IgD-negative memory B cell (primary cell): Measurements from ENCODE around the gene GEMIN4. TPM values are rescaled to one million over a fixed set of nuclear protein-coding genes. Genes with fewer than 3 reads are reported as not detected.
A peak's percentile ranks its signal among the peaks of the same experiment; 100 is the strongest.
"Not testable (repeated sequence)": the region's sequence is repeated elsewhere in the genome, so short reads cannot be mapped to it uniquely, and the experiment has no call there.

ENCODE experiments used
- H3K27ac Mint-ChIP-seq, 3 donors: one replicate each; pipeline ENCODE4 v1.8.0; 2020 to 2022; ENCODE audit warnings: mild to moderate bottlenecking in 3 of 3, mixed read lengths in 3 of 3, moderate library complexity in 1 of 3
- H3K27me3 Mint-ChIP-seq: one replicate; pipeline ENCODE4 v1.8.0; 2021; ENCODE audit warnings: mixed read lengths
- H3K36me3 Mint-ChIP-seq: one replicate; pipeline ENCODE4 v1.8.0; 2020; ENCODE audit warnings: mild to moderate bottlenecking, mixed read lengths
- H3K4me1 Mint-ChIP-seq, 3 donors: one replicate each; pipeline ENCODE4 v1.8.0; 2020 to 2022; ENCODE audit warnings: mixed read lengths in 3 of 3, mild to moderate bottlenecking in 1 of 3
- H3K4me3 Mint-ChIP-seq, 4 donors: one replicate each; pipeline ENCODE4 v1.8.0; 2020 to 2022; ENCODE audit warnings: mild to moderate bottlenecking in 4 of 4, mixed read lengths in 4 of 4, moderate library complexity in 3 of 4
- H3K9me3 Mint-ChIP-seq, 3 donors: one replicate each; pipeline ENCODE4 v1.8.0; 2020 to 2021; ENCODE audit warnings: mixed read lengths in 3 of 3, mild to moderate bottlenecking in 1 of 3
- polyA plus RNA-seq: library from polyadenylated mRNA; unstranded; fragments of 300-500 nt; fragmentation: Illumina TruSeq; gene quantifications from one replicate; pipeline ENCODE4 v1.2.3, GENCODE V29; 2021

GEMIN4 gene
- 27.4 TPM for polyA plus RNA-seq

DNA sequence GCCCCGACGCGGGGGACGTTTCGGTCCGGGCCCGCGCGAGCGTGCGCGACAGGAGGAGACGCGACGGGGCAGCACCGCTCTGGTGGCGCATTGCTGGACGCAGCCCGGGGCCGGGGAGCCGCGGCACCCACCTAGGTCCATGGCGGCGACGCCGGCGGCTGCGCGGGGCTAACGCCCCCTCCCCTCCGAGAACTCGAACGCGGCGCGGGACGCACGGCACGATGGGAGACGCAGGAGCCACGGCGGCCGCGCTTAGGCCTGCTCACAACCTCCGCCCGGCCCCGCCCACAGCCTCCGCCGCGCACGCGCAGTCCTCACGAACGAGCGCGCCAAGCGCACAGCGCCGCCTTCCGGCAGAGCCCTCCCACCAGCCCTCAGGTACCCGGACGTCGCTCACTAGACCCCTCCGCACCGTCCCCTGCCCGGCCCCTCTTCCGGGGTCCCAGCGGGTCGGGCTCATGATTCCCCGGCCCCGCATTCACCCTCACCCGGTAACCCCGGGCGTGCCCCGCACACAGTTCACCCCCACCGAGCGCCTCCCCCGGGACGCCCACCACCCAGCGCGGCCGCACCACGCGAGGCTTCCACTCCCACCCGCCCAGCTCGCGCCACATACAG is at the start of gene GEMIN4:
Gene GEMIN4 (minus strand): TSS at position 263 of the 618 bp plus-strand sequence. CDS start 122 bp downstream, at position 141.
- H3K27me3 Mint-ChIP-seq: no peaks in the 10 kb centered on the region
- no peaks in the 10 kb centered on the region for H3K36me3 Mint-ChIP-seq

DNA sequence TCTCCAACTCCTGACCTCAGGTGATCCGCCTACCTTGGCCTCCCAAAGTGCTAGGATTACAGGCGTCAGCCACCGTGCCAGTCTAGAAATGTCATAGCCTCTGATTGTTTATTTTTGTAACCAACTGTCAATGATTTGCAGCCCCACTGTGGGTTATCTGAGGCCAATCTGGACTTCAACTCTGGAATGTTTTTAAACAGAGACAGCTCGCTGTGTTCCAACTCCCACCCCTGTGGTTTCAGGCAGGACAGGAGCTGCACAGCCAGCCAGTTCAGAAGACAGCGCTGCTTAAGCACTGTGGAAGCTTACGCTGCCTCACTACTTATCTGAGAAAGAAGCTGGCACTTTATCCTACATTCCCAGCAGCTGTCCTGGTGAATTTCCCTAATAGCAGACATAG is 49.6 kb upstream of the GEMIN4 start:
- H3K4me1 Mint-ChIP-seq: peaks cover 0 to 1% (median 0%) of the 10 kb centered on the region in 3 donors
- H3K36me3 Mint-ChIP-seq: no peaks in the 10 kb centered on the region
- H3K27me3 Mint-ChIP-seq: no peaks in the 10 kb centered on the region
- H3K9me3 Mint-ChIP-seq: no peaks in the 10 kb centered on the region
- H3K27ac Mint-ChIP-seq: peak overlapping the region in 1 of 3 donors; percentile 50
- no peak overlapping the region for H3K4me3 Mint-ChIP-seq

More for the DNA sequence above, at the start of gene GEMIN4:
- Mint-ChIP-seq H3K4me1 (peaks cover 25 to 30% (median 25%) of the 10 kb centered on the region in 3 donors), H3K9me3 (no peaks in the 10 kb centered on the region), H3K4me3 (peak within 1 kb of the TSS; percentile 92 to 100 (median 98)), H3K27ac (peak within 1 kb of the TSS; percentile 97 to 99 (median 98))

DNA sequence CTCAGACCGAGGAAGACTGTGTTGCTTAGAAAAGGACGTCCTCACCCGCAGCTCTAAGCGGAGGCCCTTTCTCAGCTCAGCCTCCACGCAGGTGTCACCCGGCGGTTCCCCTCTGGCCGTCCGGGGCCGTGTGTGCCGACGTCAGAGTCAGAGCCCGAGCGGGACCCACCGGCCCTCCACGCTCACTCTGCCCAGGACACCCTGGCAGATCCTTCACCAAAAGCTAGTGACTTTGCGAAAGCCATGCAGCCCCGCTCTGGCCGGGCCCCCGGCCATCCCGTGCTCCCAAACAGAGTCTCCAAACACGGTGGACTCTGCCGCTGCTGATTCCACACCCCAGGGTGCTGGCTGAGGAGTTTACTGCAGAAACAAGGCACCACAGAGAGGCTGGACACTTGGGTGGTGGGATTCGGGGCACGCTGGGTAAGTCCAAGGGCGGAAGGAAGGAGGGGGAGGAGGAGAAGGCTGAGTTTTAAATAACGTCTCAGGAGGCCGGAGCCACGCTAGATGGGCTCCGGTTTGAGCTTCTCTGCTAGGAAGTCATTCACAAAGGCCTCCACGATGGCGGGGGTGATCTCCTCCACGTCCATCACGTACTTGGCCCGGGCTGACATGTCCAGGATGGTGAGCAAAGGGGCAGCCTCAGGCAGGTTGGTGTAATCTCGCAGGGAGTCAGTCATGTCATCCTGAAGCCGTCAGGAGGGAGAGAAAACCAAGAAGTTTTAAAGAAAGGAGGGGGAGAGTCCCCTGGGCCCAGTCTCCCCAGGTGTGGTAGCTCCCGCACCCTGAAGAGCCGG is 48.6 kb upstream of the GEMIN4 start:
- H3K36me3 Mint-ChIP-seq: no peaks in the 10 kb centered on the region
- no peaks in the 10 kb centered on the region for H3K27me3 Mint-ChIP-seq
- peaks cover 0 to 1% (median 0%) of the 10 kb centered on the region in 3 donors for H3K4me1 Mint-ChIP-seq
- no peaks in the 10 kb centered on the region for H3K9me3 Mint-ChIP-seq
- H3K4me3 Mint-ChIP-seq: no peak overlapping the region
- H3K27ac Mint-ChIP-seq: no peak overlapping the region

DNA sequence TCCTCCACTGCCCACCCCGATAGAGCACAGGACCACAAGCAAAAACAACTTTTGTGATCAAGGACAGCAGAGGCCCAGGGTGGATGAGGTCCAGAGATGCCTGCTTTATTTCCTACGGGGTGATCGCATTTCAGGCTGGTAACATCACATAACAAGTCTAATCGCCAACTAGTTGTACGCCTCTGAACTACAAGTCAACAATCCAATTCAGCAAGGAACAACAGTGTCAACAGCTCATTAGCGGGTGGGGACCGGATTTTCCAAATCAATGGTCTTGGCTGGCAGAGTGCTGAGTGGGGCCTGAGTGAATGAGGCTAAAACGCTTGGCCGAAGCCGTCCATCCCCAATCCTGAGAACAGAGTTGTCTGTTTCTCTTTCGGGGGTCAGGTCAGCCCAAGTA is 47.2 kb upstream of the GEMIN4 start:
- H3K27me3 Mint-ChIP-seq: no peaks in the 10 kb centered on the region
- H3K27ac Mint-ChIP-seq: no peak overlapping the region
- no peaks in the 10 kb centered on the region for H3K9me3 Mint-ChIP-seq
- no peak overlapping the region for H3K4me3 Mint-ChIP-seq
- H3K4me1 Mint-ChIP-seq: peaks cover 5 to 7% (median 6%) of the 10 kb centered on the region in 3 donors
- H3K36me3 Mint-ChIP-seq: no peaks in the 10 kb centered on the region

DNA sequence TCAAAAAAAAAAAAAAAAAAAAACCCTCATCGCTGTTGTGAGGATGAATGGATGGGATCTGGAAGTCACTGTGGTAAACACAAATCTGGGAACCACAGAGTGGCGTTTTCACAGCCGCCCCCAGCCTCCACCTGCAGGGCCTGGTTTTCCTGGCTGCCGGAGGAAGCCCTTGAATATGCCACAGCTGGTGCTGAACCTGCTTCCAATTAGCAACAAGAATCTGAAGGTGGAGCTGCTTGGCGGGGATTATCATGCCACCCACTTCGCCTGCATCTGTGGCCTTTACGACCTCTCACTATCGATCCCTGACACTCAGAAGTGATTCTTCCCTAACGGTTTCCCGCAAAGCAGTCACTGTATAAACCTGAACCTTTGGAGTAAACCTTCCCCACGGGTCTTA is 46.2 kb upstream of the GEMIN4 start:
- no peaks in the 10 kb centered on the region for H3K9me3 Mint-ChIP-seq
- no peak overlapping the region for H3K27ac Mint-ChIP-seq
- no peaks in the 10 kb centered on the region for H3K36me3 Mint-ChIP-seq
- no peaks in the 10 kb centered on the region for H3K27me3 Mint-ChIP-seq
- no peak overlapping the region for H3K4me3 Mint-ChIP-seq
- peaks cover 6 to 7% (median 6%) of the 10 kb centered on the region in 3 donors for H3K4me1 Mint-ChIP-seq

DNA sequence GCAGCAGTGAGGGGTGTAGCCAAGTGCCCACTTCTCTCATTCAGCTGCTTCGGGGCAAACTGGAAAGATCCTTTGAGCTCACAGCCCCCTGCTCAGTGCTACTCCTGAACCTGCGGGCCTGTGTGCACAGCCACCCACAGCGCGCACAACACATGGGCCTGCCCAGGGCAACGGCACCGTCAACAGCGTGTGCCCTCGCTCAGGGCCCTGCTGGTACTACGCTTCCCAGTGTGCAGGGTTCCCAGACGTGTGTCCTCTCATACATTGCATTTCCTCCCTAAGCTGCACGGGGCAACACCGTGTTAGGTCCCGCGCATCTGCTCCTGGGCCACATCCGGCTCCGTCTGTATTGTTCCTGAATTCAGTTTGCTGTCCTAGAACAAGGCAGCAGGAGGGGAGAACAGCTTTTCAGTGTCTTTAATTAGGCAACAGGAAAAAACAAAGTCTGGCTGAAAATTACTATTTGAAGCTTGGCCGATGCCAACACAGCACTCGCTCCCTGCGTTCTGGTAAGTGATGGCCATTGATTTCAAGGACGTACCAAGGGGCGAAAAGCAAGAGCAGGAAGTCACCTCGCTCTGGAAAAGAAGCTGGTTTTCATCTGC is 45.3 kb upstream of the GEMIN4 start:
- Mint-ChIP-seq H3K4me1 (peaks cover 6 to 7% (median 6%) of the 10 kb centered on the region in 3 donors), H3K36me3 (no peaks in the 10 kb centered on the region), H3K27ac (peak overlapping the region in 1 of 3 donors; percentile 35), H3K9me3 (no peaks in the 10 kb centered on the region), H3K4me3 (no peak overlapping the region), H3K27me3 (no peaks in the 10 kb centered on the region)

DNA sequence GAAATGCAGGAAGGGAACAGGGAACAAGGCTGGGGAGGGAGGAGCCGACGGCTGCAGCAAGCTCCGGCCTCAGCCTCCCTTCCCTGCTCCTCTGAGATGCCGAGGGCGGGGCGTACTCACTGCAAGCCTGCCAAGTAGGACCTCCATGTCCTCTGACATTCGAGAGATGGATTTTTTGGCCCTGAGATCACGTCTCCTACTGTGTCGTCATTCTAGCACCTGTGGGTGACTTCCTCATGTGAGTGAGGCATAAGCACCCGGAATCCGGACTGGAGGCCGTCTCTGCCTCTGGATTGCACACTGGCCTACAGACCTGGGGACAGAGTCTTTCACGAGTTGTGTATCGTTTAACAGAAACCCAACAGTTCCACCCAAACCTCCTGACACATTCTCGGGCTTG is 44.5 kb upstream of the GEMIN4 start:
- Mint-ChIP-seq H3K4me3 (no peak overlapping the region), H3K27ac (peak overlapping the region in 2 of 3 donors; percentile 8 to 18), H3K36me3 (peaks cover under 1% of the 10 kb centered on the region), H3K4me1 (peaks cover 6 to 7% (median 6%) of the 10 kb centered on the region in 3 donors), H3K9me3 (no peaks in the 10 kb centered on the region), H3K27me3 (no peaks in the 10 kb centered on the region)

DNA sequence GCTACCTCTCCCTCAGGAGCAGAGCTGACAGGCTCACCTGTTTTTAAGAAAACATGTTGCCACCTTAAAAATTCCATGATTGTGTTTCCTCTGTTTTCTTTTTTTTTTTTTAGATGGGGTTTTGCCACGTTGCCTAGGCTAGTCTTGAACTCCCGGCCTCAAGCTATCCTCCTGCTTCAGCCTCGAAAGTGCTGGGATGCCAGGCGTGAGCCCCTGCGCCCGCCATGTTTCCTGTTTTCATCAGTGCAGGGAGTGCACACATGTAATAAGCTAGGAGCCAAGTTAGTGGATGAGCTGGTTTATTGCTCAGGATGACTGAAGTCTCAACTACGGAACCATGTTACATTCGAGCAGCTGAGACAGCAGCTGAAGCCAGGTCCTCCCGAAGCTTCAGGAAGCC is 43.7 kb upstream of the GEMIN4 start:
- H3K27ac Mint-ChIP-seq: peak overlapping the region in 1 of 3 donors; percentile 8
- no peaks in the 10 kb centered on the region for H3K27me3 Mint-ChIP-seq
- no peak overlapping the region for H3K4me3 Mint-ChIP-seq
- H3K36me3 Mint-ChIP-seq: peaks cover 2% of the 10 kb centered on the region
- H3K9me3 Mint-ChIP-seq: no peaks in the 10 kb centered on the region
- H3K4me1 Mint-ChIP-seq: peaks cover 6 to 9% (median 7%) of the 10 kb centered on the region in 3 donors

DNA sequence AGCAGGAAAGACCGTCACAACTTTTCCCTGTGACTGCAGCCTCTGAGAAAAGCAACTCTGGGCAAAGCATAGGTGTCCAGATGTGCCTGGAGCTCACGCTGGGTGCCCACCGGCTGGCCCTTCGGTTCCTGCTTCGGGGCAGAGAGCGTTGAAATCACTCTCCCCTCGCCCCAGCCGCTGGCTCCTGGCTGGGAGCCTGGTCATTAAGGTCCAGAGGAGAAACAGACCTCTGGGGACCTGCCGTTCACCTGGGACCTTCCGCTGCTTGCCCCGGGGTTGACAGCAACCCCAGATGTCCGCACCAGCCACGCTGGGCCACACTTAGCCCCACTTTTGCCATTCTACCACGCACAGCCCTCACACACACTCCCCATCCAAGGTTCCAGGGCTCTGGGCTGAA is 43.2 kb upstream of the GEMIN4 start:
- Mint-ChIP-seq H3K4me3 (peak overlapping the region in 1 of 4 donors; percentile 76), H3K9me3 (no peaks in the 10 kb centered on the region)

DNA sequence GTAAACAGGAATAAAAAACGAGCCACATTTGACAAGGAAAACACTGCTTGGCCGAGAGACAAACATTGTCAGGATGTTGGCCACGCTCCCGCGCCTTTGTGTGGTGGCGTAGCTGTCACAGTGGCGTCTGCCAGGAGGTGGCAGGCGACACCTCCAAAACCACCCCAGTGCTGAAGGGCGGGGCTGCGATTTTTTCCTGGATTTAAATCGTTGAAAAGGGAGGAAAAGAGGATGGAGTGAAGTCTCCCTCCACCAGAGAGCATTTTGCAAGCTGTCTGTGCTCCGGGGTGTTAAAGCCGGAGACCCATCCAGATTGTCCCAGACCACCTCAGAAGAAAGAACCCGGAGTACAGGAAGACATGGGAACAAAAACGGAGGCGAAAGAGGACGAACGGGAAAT is 42.8 kb upstream of the GEMIN4 start:
- peak overlapping the region in 2 of 3 donors; percentile 71 to 73 for H3K27ac Mint-ChIP-seq
- no peaks in the 10 kb centered on the region for H3K9me3 Mint-ChIP-seq
- H3K27me3 Mint-ChIP-seq: no peaks in the 10 kb centered on the region
- H3K4me3 Mint-ChIP-seq: peak overlapping the region in 1 of 4 donors; percentile 76
- H3K4me1 Mint-ChIP-seq: peaks cover 6 to 7% (median 7%) of the 10 kb centered on the region in 3 donors
- peaks cover 2% of the 10 kb centered on the region for H3K36me3 Mint-ChIP-seq

More for the DNA sequence above, 43.2 kb upstream of the GEMIN4 start:
- H3K36me3 Mint-ChIP-seq: peaks cover 2% of the 10 kb centered on the region
- no peaks in the 10 kb centered on the region for H3K27me3 Mint-ChIP-seq
- peak overlapping the region in 1 of 3 donors; percentile 71 for H3K27ac Mint-ChIP-seq
- peaks cover 6 to 9% (median 7%) of the 10 kb centered on the region in 3 donors for H3K4me1 Mint-ChIP-seq

DNA sequence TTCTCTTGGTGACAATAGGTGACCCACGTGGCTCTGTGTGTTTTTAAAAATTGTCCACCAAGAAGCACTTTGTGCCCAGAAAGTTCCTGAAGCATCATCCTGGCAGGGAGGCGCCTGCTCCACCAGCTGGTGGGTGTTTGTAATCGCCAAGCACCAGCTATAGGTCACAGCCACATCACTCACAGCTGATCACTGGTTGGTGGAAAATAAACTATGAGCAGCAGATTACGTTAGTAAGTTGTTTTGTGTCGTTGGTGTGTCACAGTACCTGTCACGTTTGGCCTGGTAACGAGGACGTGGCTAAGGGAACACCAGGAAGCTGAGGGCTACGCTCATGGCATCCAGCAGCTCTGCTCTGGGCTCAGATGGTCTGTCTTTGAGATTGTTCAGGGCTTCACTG is 40.2 kb upstream of the GEMIN4 start:
- no peak overlapping the region for H3K4me3 Mint-ChIP-seq
- H3K9me3 Mint-ChIP-seq: no peaks in the 10 kb centered on the region
- H3K27me3 Mint-ChIP-seq: no peaks in the 10 kb centered on the region
- H3K27ac Mint-ChIP-seq: peak overlapping the region in 1 of 3 donors; percentile 31
- peaks cover 2% of the 10 kb centered on the region for H3K36me3 Mint-ChIP-seq
- peaks cover 6 to 7% (median 7%) of the 10 kb centered on the region in 3 donors for H3K4me1 Mint-ChIP-seq

DNA sequence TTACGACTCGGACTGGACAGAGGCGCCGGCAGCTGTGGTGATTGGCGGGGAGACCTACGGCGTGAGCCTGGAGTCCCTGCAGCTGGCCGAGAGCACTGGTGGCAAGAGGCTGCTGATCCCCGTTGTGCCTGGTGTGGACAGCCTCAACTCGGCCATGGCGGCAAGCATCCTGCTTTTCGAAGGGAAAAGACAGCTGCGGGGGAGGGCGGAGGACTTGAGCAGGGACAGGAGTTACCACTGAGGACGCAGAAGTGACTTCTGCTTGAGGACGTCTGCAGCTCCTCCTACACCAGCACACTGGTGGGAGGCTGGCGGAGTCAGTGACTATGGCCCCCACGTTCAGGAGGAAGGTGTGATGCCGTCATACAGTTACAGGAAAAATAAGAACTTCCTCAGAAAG is 39.8 kb upstream of the GEMIN4 start:
- H3K27ac Mint-ChIP-seq: no peak overlapping the region
- H3K36me3 Mint-ChIP-seq: peaks cover 2% of the 10 kb centered on the region

DNA sequence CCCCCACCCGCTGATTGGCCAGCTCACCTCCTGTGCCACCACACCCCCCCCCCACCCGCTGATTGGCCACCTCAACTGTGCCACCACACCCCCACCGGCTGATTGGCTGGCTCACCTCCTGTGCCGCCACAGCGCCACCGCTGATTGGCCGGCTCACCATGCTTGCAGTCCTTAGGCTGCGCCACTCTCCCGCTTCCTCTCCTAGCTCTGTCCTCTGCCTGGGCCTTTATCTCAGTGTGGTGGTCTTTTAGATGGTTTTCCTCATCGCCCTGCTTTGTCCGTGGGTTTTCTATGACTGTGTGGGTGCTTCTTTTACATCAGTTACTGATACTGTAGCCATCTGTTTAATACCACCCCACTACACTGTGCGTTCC is 38.8 kb upstream of the GEMIN4 start:
- H3K4me3 Mint-ChIP-seq: peak overlapping the region in 1 of 4 donors; percentile 1
- not testable (repeated sequence) for H3K9me3 Mint-ChIP-seq, H3K27ac Mint-ChIP-seq, H3K36me3 Mint-ChIP-seq, H3K4me1 Mint-ChIP-seq, H3K27me3 Mint-ChIP-seq

More for the DNA sequence above, 39.8 kb upstream of the GEMIN4 start:
- Mint-ChIP-seq H3K4me1 (peaks cover 7 to 9% (median 9%) of the 10 kb centered on the region in 3 donors), H3K4me3 (no peak overlapping the region), H3K9me3 (no peaks in the 10 kb centered on the region), H3K27me3 (no peaks in the 10 kb centered on the region)

DNA sequence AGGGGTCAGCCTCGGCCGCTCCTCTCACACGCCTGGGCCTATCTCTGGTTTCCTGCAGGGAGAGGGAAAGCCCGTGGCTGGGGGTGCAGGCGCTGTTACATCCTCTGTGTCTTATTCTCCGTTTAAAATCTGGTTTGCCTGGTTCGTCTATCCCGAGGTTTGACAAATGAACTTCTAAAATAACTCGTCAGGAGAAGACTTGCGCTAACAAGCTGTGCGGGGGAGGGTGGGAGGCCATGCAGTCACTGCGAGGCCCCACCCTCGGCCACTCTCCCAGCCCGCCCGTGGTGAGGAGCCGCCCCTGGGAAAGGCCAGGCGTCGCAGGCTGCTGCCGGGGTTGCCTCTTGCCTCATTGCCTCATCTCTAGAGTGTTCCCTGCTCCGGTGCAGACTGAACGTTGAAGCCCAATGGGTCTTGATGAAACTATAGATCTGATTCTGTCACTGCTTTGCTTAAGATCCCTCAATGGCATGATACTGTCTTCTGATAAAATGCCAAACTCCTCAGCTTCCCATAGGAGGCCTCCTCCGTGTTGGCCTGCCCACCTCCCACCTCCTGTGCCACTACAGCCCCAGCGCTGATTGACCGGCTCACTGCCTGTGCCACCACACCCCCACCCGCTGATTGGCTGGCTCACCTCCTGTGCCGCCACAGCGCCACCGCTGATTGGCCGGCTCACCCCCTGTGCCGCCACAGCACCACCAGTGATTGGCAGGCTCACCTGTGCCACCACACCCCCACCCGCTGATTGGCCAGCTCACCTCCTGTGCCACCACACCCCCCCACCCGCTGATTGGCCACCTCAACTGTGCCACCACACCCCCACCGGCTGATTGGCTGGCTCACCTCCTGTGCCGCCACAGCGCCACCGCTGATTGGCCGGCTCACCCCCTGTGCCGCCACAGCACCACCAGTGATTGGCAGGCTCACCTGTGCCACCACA is 38.1 kb upstream of the GEMIN4 start:
- not testable (repeated sequence) for H3K36me3 Mint-ChIP-seq, H3K27me3 Mint-ChIP-seq, H3K27ac Mint-ChIP-seq, H3K9me3 Mint-ChIP-seq
- H3K4me3 Mint-ChIP-seq: peak overlapping the region in 1 of 4 donors; percentile 28
- peaks cover 7 to 10% (median 9%) of the 10 kb centered on the region in 3 donors for H3K4me1 Mint-ChIP-seq
